ENCODE data around the gene SLCO3A1.

Gene SLCO3A1

DNA sequence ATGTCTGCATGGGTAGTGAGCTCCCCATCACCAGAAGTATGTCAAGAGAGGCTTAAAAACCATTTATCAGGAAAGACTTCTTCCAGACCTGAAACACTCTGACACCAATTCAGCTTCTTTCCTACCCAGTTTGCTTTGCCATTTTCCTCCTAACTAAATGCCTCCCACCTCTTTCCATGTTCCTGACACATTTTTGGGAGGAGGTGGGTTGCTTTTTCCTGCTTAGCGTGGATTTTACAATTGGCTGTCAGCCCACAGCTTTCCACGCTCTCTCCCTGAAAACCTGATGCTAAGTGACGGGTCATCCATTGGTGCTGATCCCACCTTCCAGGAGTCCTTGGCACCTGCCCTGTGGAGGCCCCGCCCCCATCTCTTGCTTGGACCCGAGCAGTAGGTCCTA is 275.3 kb downstream of the SLCO3A1 start:
- no peak for DNase-seq (ENCODE audit: low read depth in 2 of 2)

DNA sequence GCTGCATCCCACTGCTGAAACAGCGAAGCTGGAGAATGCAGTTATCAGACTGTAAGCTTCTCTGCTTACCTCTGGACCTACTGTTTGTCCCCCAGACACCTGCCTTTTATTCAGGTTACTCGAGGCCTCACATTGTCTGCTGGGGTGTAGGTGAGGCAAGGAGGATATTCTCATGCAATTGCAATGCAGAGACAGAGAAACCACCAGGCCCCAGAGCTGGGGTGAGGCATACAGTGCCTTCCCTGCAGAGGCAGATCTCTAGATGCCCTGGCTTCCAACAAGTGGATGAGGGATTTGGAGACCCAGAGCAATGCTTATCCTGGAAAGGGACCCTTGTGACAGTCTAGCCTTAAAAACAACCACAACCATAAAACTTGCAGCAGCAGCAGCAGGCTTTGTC is 276.7 kb downstream of the SLCO3A1 start:
- DNase-seq (ENCODE audit: low read depth in 2 of 2) = no peak

DNA sequence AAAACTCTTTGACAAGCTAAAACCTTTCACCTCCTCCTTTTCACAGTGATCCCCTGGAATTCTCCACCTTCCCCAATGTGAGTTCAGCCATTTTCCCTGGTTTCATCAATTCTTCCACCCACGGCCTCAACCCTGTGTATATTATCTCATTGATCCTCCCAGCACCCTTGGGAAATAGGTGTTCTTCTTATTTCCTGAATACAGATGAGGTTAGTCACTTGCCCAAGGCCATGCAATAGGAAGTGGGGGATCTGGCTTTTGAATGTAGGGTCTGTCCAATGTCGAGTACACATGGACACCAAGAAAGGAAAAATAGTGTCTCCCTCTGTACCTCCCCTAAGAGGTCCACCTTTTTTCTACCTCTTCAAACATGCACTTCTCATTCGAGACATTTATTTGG is 277.4 kb downstream of the SLCO3A1 start:
- DNase-seq (ENCODE audit: low read depth in 2 of 2) = no peak

DNA sequence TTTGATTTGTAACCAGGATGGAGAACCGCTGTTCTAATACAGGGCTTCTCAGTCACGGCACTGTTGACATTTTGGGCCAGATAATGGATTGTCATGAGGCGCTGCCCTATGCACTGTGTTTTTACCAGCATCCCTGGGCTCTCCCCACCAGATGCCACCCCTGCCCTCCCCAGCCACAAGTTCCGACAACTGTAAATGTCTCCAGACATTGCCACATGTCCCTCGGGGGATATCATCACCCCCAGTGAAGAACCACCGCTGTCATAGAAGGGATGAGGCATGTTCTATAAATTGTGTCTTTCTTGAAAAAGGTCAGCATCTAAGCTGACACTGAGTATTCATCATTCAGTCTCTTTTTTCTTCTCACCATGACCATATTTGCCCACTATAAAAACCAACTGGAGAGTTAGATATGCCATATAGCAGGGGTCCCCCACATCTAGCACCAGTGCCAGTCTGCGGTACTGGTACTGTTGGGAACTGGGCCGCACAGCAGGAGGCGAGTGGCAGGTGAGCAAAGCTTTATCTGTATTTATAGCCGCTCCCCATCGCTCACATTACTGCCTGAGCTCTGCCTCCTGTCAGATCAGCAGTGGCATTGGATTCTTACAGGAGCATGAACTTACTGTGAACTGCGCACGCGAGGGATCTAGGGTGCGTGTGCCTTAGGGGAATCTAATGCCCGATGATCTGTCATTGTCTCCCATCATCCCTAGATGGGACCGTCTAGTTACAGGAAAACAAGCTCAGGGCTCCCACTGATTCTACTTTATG is 279.7 kb downstream of the SLCO3A1 start:
- no peak for DNase-seq (ENCODE audit: low read depth in 2 of 2)

DNA sequence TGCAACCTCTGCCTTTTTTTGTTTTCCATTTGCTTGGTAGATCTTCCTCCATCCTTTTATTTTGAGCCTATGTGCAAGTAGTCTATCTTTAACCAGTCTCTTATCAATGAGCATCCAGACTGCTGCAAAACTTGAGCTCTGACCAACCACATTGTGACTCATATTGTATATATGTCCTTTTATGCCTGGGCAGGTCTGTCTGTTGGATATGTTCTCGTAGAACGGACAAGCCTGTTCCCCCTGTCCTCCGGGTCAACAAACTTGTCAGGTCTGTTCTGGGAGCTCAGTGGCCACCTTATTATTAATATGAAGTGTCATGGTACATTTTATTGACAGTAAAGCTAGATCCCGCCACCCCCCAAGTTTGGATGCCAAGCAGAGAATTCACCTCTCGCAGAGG is 287.3 kb downstream of the SLCO3A1 start:
- DNase-seq (ENCODE audit: low read depth in 2 of 2) = no peak

DNA sequence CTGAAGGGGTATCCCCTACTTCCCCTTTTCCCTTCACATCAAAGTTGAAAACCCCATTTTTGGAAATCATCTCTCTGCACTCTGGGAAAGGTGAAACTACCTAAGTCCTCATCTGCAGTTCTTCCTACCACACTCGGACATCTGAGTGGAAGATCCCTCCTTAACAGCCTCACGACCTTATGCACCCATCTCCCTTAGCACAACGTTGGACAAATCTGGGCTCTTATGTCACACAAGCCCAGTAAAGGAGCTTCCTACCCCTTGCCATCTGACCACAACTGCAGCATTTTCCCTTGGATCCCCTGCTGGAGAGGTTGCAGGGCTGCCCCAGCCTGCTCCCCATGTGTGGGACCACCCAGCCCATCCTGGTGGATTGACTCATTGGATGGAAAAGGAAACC is 288.1 kb downstream of the SLCO3A1 start:
- DNase-seq (ENCODE audit: low read depth in 2 of 2) = no peak

DNA sequence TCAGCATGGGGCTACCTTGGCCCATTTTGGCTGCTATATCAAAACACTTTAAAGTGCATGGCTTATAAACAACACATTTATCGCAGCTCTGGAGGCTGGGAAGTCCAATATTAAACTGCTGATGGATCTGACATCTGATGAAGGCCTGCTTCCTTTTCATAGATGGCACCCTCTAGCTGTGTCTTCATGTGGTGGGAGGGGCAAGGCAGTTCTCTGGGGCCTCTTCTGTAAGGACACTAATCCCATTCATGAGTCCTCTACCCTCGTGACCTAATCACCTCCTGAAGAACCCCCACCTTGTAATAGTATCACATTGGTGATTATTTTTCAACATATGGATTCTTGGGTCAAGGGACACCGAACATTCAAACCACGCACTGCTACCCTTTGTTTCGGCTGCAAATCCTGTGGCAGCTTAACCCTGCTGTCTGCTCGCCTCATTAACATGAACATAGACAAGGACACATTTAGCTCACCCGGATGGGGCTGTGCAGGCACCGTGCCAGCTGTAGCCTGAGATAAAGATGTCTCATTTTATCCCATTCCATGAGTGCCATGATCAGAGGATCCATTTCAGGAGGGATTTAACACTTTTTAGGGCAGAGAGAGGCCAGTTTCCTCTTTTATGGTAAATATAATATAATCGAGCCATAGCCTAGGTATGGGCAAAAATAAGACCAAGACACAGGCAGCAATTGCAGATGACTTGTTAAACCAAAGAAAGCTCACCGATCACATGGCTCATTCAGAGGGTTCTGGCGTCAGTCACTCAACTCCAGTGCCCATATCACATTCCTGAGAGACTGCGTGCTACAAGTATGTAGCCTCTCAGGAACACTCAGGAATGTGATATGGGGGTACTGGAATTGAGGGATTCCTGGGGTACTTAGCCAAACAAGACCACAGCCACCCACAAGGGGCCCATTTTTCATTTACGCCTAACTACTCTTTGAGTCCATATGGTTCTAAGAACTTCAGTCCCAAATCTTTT is 289.0 kb downstream of the SLCO3A1 start:
- no peak for DNase-seq (ENCODE audit: low read depth in 2 of 2)

DNA sequence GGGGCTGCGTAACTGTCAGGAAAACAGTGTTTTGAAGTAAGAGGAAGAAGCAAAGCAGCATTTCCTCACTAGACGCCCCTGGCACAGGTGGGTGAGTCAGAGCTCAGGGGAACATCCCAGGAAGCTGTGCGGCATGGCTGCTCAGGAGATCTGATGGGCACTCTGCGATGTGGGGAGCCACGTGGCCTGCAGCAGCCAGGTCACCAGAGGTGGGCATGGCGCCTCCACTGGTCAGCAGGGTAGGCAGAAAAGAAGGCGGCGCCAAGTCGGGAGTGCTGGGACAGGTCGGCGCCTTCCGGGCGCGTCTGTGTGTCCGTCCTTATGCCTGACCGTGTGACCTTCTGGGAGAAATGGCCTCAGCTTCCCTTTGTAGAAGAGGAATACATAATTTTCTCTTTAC is 290.3 kb downstream of the SLCO3A1 start:
- no peak for DNase-seq (ENCODE audit: low read depth in 2 of 2)

DNA sequence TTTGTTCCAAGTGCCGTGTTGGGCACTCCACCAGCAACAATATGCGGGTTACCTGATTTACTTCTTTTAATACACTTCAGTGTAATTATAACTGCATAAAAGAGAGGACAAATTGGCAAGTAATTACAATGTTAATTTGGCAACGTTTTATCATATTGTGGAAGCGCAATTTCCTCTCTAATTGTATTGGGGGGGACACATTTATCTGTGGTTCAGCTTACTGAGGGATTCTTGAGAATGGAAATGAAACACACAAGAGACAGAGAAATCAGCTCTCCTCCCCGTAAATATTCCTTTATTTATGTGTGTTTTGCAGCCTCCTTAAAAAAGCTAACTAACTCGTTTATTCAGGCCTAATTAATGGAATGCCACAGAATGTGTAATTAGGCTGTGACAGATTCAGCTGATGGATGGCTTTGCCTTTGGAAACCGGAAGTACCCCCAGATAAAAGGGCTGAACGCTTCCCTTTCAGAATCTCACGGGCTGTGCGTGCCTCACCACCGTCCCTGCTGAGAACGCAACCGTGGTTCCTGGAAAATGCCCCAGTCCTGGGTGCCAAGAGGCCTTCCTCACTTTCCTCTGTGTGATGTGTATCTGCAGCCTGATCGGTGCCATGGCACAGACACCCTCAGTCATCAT is 293.1 kb downstream of the SLCO3A1 start:
- no peak for DNase-seq (ENCODE audit: low read depth in 2 of 2)

DNA sequence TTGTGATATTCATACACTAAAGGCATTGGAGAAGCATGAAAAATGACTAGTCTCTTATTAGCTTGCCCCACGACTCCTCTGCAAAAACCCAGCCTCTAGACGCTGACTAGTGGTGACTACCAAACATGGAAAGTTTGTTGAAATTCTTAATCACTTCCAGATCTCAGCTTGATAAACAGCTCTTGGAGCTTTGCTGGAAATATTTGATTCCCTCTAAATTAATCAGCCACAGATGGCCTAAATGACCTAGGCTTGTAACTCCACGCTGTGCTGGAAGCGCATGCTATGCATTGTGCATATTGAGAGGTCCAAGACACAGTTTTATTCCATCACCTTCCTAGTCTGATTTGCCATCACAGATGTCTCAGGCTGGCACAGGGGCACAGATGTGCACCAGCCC is 295.5 kb downstream of the SLCO3A1 start:
- DNase-seq (ENCODE audit: low read depth in 2 of 2) = no peak

DNA sequence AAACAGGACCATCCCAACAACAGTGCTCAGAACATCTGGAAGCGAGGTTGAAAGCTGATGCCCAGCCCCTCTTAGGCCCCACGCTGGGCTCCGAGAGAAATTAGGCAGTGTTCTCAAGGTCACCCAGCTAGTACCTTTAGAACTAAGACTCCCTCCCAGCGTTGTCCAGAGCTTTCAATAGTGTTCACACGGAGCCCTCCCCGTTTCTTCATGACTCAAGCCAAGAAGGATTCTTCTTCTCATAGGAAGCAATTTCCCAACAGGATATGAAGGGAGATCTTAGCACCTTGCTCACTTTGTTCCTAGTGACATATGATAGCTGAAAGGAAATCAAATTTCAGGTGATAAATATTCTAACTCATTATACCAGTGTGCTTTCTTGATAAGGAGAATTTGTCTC is 296.0 kb downstream of the SLCO3A1 start:
- no peak for DNase-seq (ENCODE audit: low read depth in 2 of 2)

DNA sequence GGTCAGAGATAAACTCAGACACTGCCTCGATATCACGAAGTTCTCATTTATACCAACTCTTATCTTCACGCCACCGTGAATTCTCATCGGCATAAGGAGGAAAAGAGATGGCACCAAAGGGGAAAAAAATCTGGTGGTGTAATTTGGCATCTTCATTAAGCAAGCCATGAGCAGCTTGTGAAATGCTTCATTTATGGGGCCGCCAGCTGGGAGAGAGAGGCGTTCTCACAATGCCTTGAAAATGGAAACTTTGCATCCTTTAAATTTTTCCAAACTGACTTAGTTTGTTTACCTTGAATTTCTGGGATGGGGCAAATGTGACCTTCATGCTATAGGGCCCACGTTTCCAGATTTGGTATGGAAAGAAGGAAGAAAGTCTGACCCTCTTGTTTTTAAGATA is 297.7 kb downstream of the SLCO3A1 start:
- no peak for DNase-seq (ENCODE audit: low read depth in 2 of 2)

DNA sequence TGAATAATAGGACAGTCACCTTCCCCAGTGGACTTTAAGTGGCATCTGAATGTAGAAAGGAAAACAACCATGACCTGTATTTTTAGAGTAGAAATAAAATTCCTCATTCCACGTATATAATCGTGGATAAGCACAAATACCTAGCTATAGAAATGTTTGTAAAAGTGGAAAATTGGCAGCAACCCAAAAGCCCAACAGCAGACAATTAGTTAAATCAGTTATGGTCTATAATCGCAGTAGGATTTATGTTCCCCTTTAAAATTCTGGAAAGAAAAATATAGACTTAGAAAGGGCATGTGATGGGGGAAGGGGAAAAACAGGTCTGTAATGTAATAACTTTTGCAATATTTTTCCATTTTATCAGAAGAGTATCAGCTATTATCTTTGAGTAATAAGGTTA is 298.2 kb downstream of the SLCO3A1 start:
- DNase-seq (ENCODE audit: low read depth in 2 of 2) = no peak

DNA sequence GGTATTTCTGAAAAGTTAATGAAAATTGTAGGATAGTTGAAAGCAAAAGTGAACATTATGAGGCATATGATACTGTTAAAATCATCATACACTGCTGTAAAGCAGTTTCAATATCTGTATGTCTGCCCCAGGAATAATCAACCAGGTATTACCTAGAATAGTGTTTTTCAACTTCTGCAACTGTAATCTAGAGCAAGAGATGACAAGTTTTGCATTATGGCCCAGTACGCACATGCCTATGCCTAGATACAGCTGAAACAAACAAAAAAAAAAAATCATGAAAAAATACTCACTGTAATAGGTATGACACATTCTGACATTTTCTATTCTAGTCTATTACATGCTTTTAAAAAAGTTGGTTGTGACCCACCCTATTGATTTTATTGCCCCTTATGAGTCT is 299.5 kb downstream of the SLCO3A1 start:
- DNase-seq (ENCODE audit: low read depth in 2 of 2) = no peak

DNA sequence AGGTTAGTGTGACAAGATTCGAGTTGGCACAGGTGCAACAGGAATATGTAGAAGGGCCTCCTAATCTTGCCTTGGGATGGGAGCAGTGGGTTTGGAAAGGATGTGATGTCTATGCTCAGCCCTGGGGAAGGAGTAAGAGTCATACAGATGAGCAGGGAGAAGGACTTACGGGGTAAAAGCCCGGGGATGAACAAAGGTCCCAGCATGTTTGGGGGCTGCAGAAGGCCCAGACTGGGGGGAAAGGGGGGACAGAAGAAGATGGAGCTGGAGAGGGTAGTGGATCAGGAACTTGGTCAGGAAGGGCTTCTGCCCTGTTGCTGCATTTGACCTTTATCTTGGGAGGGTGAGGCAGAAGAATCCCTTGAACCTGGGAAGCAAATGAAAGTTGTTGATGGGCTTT is 300.1 kb downstream of the SLCO3A1 start:
- no peak for DNase-seq (ENCODE audit: low read depth in 2 of 2)

DNA sequence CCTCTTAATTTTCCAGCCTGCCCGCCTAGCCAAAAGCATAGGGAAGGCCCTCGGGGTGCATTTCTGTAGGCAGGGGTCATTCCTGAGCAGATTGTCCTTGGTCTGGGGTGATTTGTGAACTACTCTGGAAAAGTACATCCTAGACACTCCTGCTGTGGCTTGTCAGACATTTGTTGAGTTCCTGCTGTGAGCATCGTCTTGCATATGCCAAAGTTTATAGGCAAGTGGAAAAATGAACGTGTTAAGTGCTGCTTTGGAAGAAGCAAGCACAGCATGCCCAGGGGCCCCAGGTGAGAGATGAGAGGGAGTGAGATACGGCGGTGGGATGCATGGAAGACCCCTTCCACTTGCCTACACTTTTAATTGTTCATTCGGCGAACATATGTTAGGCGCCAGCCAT is 302.4 kb downstream of the SLCO3A1 start:
- no peak for DNase-seq (ENCODE audit: low read depth in 2 of 2)

DNA sequence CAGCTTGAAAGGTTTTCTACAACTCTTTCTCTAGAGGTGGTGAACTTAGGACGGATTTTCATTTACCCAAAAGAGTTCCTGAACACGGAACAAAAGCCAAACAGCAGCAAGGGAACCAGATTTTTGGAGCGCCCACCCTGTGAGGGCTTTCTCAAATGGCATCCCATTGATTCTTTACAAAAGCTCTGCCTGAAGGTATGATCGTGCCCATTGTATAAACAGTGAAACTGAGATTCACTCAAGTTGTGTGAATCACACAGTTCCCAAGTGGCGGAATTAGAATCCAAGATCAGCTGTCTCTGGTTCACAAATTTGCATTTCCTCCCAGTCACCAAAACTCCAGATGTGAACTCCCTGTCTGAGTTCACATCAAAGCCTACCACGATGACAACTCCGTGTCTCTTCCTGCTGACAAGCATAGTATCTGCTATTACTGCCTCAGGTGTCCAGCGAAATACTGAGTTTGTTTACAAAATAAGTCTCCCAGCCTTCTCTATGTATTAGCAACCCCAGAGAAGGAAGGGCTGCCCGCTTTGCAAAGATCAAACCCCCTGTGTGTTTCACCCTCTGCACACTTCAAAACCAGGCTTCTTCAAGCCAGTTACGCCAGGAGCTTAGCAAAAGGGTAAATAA is 304.3 kb downstream of the SLCO3A1 start:
- no peak for DNase-seq (ENCODE audit: low read depth in 2 of 2)

DNA sequence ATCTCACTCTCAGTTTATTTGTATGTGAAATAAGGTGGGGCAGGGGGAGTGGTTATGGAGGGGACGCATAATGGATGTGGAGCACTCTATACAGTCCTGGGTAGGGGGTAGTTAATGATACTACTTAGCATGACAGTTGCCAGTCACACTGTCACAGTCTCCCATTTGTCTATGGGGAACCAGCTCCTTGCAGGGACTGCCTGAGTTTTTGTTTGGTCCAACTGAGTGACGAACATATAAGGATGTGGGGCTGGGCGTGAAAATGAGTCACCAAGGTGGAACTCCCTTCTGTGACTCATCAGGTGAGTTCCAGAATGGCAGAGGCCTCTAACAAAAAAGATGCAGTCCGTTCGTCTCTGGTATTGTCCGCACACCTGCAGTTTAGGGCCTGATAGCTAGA is 304.9 kb downstream of the SLCO3A1 start:
- DNase-seq (ENCODE audit: low read depth in 2 of 2) = peak; percentile 10 to 27

DNA sequence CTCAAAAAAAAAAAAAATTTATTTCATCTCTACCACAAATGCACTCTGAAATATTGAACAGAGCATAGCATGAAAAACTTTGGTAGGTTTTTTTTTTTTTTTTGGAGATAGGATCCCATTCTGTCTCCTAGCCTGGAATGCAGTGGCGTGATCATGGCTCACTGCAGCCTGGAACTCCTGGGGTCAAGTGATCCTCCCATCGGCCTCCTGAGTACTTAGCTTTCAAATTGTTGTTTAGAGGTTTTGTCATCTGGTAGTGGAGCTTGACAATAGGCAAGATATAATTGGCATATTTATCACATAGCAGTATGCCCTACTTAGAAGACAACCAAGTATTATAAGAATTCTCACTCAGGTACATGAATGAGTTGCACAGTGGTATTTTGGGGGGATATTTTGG is 306.0 kb downstream of the SLCO3A1 start:
- no peak for DNase-seq (ENCODE audit: low read depth in 2 of 2)

DNA sequence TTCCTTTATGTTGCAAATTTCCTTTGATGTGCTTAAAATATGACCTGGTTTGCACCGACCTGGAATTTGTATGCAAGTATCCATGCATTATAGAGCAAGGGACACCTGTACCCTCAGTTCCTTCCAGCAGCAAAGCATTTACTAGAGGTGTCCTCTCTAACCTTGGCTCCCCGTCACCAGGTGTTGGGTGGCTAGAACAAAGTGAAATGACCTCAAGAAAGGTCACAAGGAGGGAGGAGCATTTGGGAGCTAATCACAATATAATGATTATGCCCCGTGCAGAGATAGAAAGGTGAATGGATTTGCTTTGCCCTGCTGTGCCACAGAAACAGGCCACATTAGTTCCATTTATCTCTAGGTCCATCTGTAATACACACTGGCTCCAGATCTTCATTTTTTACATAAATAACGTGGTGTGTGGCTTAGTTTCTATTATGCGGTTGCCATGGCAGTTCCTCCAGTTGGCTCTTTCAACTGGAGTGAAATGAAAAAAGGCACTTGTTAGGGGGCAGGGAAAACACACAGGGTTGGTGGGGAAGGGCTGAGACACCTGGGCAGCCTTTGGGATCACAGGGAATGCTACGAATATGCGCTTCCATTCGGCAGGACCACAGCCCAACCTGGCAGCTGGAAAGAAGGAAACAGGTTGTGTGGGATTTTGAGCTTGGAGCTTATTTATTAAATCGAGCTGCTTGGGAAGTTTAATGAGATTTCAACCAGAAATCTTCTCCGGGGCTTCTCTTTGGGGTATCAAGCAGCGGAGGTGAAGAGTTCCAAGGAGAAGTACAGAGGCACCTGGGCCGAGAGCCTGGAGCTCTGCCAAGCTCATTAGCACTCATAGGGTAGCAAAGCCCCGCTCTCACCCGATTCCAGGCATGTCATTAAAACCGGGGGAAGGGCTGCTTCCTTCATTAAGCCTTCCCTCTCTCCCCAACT is 306.7 kb downstream of the SLCO3A1 start:
- no peak for DNase-seq (ENCODE audit: low read depth in 2 of 2)
